ENCODE results near the gene ARHGAP42.

Gene ARHGAP42

DNA sequence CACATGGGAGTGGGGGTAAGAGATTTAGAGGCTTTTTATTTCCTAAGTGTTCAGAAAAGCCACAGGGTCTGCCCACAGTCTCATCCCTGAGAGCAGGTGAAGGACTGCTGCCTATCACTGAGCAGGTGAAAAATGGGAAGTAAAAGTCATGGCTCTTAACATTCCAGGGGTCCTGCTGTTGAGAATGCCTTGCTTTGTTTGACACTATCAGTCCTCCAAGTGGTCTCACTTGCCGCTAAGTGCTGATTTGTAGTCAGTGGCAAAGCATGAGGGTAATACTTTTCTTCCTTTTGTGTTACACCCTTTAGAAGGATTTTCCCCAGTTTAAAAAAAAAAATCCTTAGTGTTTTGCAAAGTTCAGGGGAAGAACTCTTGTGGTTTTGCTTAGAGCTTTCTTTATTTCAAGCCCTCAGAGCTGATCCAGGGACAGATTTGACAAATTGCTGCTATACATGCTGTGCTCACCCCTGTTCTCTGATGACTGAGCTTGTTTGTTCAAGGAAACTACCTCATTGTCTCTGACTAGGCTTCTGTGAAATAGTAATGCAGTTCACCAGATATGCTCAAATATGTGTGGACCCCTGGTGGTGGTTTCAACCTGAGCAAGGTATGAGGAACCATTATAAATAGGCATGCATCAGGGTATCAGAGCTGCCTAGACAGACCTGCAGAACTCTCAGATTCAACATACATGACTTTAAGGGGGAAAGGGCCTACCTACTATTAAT is 141.0 kb downstream of the ARHGAP42 start:
- TF ChIP-seq JUND (IDR thresholded peaks at IDR 0.05; ENCODE audit: low read depth) = no peak
- in situ Hi-C loops (cut with HindIII; ENCODE audit: low pct_unique_long_range_greater_than_20kb, low sequenced_read_pairs) = no loop called here
- peak in 1 of 2 experiments; percentile 44 for DNase-seq (ENCODE audit: low read depth in 1 of 2, low spot score in 1 of 2)

DNA sequence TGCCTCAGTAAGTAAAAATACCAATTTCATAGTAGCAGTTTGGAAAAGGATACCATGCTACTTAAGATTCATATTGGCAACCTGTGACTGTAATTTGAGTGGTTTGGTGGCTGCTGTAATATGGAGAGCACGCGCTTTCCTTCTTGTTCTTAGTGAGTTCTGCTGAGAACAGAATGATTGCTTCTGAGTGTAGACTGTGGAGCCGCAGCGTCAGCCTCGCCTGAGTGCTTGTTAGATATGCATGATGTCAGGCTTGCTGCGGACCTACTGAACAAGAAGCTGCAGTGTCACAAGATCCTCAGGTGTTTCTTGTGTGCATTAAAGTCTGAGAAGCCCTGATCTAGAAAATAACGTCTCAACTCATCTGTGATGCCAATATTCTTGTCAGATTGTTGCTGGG is 143.2 kb downstream of the ARHGAP42 start:
- in situ Hi-C loops (cut with HindIII; ENCODE audit: low pct_unique_long_range_greater_than_20kb, low sequenced_read_pairs) = no loop called here
- no peak for TF ChIP-seq JUND (IDR thresholded peaks at IDR 0.05; ENCODE audit: low read depth)
- no peak for DNase-seq (ENCODE audit: low read depth in 1 of 2, low spot score in 1 of 2)

DNA sequence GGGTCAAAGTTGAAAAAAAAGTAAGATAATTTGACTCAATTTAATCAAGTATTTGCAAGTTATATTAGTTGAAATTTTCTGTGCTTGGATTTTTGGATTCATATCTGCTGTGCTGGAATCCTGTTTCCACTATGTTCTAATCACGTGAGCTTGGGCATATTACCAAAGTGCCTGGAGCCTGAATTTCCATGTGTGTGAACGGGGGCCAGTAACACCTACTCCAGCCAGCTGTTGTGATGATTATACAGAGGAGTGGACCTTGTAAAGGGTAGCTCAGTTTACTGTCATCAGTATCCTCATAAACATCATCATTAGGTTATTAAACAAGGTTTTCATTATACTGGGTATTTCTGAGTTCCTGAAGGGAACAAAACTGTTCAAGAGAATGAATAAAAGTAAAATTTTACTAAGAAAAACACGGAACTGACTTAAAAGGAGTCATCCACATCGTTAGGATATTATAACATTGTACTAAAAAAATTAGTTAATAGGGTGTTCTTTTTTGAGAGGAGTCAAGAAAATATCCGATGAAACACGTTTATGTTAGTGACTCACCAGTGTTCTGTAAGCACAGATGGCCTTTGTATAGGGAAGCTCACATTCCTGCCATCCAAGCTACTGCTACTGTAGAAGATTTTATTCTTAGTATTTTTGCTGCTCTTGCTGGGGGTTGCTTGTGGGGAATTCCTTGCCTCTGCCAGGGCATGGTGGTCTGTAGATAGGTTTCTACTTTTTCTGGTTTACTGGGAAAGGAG is 144.1 kb downstream of the ARHGAP42 start:
- TF ChIP-seq JUND (IDR thresholded peaks at IDR 0.05; ENCODE audit: low read depth) = no peak
- no peak for DNase-seq (ENCODE audit: low read depth in 1 of 2, low spot score in 1 of 2)
- in situ Hi-C loops (cut with HindIII; ENCODE audit: low pct_unique_long_range_greater_than_20kb, low sequenced_read_pairs) = no loop called here

DNA sequence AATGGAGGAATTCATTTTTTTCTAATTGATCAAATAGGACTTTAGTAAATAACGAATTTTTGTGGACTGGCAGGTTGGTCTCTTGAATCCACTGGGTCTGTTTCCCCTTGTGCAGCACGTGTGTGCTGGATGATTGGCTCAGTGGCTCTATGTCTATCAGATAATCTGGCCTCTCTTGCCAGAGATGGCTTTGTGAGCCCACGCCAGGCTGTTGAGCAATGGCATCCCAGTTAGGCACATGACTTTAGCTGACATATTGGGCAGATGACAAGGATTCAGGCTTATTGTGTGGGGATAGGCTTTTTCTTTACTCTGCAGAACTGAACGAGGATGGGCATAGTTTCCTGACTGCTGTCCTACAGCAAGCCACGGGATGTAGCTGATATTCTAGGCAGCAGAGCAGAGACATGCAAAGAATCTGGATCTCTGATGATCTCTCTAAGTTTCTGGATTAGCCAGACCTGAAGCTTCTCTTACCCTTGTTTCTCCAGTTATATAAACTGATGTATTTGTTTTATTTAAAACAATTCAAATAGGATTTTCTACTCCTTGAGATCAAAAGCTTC is 144.9 kb downstream of the ARHGAP42 start:
- no peak for TF ChIP-seq JUND (IDR thresholded peaks at IDR 0.05; ENCODE audit: low read depth)
- in situ Hi-C loops (cut with HindIII; ENCODE audit: low pct_unique_long_range_greater_than_20kb, low sequenced_read_pairs) = no loop called here
- DNase-seq (ENCODE audit: low read depth in 1 of 2, low spot score in 1 of 2) = no peak

DNA sequence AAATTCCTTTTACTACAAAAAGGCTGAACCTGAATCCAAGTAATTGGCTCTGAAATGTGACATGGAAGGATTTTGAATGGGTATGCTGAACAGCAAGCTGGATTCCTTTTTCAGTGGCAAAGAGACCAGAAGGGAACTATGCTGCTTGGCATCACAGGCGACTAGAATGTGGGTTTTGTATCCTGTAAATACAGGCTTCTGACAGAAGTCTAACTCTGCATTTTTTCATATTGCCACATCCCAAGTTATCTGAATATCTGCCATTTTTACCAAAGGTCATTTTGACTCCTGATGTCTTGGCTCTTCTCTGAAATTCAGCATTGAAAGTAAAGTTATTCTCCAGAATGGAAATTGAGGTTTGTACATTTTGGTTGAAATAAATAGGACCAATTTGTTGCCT is 145.7 kb downstream of the ARHGAP42 start:
- TF ChIP-seq JUND (IDR thresholded peaks at IDR 0.05; ENCODE audit: low read depth) = no peak
- in situ Hi-C loops (cut with HindIII; ENCODE audit: low pct_unique_long_range_greater_than_20kb, low sequenced_read_pairs) = no loop called here
- DNase-seq (ENCODE audit: low read depth in 1 of 2, low spot score in 1 of 2) = no peak

DNA sequence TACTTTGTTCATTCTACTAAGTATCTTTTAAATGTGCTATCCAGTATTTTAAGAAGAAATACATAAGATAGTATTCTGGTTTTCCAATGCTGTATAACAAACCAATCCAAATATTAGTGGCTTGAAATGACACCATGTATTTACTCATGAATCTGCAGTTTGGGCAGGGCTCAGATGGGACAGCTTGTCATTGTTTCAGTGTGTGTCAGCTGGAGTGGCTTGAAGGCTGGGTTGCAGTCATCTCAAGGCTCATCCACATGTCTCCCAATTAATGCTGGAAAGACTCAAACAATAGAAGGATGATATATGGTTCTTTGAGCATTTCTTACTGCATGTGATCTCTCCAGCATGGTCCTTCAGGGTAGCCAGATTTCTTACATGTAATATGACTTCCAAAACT is 146.2 kb downstream of the ARHGAP42 start:
- no peak for DNase-seq (ENCODE audit: low read depth in 1 of 2, low spot score in 1 of 2)
- in situ Hi-C loops (cut with HindIII; ENCODE audit: low pct_unique_long_range_greater_than_20kb, low sequenced_read_pairs) = no loop called here
- no peak for TF ChIP-seq JUND (IDR thresholded peaks at IDR 0.05; ENCODE audit: low read depth)

DNA sequence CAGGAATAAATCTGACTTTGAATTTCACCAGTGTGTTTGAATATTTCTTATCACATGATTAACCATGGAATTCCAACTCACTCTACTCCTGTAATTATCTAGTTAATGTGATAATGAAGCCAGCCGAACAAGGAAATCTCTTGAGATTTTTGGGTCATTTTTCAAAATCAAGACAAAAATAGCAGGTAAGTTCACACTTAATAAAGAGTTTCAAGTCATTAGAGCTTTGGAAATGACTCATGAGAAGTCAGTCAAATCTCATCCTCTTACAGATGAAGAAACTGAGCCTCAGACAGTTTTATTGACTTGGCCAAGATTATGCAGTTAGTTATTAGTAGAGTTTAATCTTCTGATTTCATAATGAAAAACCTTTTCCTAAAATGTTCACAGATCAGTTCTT is 148.8 kb downstream of the ARHGAP42 start:
- TF ChIP-seq JUND (IDR thresholded peaks at IDR 0.05; ENCODE audit: low read depth) = no peak
- in situ Hi-C loops (cut with HindIII; ENCODE audit: low pct_unique_long_range_greater_than_20kb, low sequenced_read_pairs) = no loop called here
- DNase-seq (ENCODE audit: low read depth in 1 of 2, low spot score in 1 of 2) = no peak

DNA sequence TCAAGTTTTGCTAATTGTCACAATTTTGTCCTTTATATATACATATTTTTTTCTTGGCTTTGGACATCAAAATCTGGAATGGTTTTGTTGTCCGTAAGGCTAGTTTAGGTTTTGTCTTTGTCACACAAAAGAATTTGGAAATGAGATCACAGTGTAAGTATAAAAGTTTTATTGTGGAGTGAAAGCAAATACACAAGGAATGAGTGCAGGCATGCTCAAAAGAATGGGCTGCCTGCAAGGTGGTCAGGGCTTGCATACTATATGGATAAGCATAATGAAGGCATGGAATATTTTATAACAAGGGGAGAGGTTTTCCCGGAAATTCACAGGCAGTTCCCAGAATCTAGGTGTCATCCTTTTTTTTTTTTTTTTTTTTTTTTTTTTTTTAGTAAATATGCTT is 150.2 kb downstream of the ARHGAP42 start:
- TF ChIP-seq JUND (IDR thresholded peaks at IDR 0.05; ENCODE audit: low read depth) = no peak
- in situ Hi-C loops (cut with HindIII; ENCODE audit: low pct_unique_long_range_greater_than_20kb, low sequenced_read_pairs) = no loop called here
- no peak for DNase-seq (ENCODE audit: low read depth in 1 of 2, low spot score in 1 of 2)

DNA sequence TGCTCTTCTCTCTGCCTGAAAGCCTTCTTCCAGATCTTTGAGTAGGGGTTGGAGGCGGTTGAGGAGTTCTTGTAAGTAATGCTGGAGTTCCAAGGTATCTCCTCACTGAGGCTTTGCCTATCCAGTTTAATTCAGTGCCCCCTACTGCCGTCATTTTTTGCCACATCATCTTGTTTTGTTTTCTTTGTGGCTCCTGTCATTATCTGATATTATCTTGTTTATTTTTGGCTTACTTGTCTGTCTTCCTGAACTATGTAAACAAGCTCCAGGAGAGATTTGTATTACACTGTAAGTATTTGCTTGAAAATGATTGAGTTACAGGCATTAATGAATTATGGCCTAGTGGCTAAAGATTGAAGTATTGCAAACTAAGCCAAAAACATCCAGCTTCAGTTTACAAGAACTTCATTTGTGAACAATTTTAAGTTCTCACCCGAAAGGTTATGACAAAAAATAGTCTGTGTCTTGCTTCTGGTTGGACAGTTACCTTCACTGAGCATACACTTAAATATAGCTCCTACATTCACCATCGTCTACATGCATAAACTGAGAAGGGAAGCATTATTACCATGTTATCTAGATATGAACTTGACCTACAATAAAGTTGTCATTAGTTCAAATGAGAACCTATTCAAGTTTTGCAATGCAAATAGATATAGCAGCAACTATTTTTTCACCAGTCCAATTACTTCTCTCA is 154.8 kb downstream of the ARHGAP42 start:
- peak; percentile 71 for TF ChIP-seq JUND (IDR thresholded peaks at IDR 0.05; ENCODE audit: low read depth)
- in situ Hi-C loops (cut with HindIII; ENCODE audit: low pct_unique_long_range_greater_than_20kb, low sequenced_read_pairs) = no loop called here
- peak in 1 of 2 experiments; percentile 68 for DNase-seq (ENCODE audit: low read depth in 1 of 2, low spot score in 1 of 2)

DNA sequence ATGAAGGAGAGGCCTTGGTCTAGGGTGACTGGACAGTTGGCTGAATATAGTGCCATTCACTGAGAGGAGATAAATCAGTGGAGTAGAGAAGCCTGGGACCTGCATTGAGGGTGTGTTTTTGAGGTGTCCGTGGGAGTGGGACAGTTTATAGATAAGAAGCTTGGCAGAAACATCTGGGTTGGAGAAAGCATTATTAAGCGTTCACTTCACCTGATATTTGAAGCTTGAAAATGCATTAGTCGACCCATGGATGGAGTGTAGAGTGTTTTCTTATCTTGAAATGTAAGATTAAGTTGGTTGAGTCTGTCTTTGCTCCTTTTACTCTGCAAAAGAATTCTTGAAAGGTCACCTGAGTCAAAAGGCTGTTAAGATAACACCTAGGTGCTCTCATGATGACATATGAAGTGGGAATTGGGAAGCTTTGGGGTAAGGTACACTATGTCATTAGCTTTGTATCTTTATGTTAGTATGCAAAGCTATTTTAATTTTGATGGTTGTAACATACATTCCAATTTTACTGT is 160.7 kb downstream of the ARHGAP42 start:
- DNase-seq (ENCODE audit: low read depth in 1 of 2, low spot score in 1 of 2) = no peak
- in situ Hi-C loops (cut with HindIII; ENCODE audit: low pct_unique_long_range_greater_than_20kb, low sequenced_read_pairs) = no loop called here
- TF ChIP-seq JUND (IDR thresholded peaks at IDR 0.05; ENCODE audit: low read depth) = no peak

DNA sequence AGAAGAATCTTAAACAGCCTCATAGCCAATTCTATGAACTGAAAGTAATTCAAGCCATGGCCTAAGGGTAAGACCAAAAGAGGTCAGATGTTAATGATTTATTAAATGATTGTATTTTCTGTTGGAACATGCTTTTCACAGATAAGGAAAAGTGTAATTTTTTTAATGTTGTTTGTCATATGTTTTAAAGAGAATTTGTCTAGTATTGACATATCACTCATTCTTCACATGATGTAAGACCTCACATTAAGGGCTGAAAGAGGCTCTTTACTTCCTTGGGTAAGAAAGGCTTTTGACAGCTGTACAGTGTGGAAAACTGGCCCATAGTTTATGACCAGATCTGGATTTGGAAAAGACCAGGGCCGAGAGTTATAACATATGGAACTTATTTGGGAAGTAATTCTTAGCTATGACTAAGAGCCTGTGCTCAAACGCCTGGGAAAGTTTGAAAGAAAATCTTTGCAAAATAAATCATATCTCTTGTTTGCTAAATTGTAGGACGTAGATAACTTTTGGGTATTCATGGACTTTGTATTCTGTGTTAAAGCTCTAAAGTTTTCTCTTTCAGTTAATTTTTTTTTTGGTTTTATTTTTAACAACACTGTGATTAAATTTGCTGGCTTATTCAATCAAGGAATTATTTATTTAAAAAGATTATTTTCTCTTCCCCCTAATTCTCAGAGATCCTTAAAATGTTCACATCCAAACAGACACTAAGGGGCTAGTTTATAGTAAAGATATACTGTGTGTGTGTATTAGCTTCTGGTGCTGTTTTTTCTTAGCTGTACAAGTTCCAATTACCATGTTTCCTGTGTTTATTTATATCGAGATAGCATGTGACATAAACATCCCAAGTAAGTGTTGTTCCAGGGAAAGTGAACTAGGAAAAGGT is 162.2 kb downstream of the ARHGAP42 start:
- in situ Hi-C loops (cut with HindIII; ENCODE audit: low pct_unique_long_range_greater_than_20kb, low sequenced_read_pairs) = no loop called here
- TF ChIP-seq JUND (IDR thresholded peaks at IDR 0.05; ENCODE audit: low read depth) = no peak
- no peak for DNase-seq (ENCODE audit: low read depth in 1 of 2, low spot score in 1 of 2)

DNA sequence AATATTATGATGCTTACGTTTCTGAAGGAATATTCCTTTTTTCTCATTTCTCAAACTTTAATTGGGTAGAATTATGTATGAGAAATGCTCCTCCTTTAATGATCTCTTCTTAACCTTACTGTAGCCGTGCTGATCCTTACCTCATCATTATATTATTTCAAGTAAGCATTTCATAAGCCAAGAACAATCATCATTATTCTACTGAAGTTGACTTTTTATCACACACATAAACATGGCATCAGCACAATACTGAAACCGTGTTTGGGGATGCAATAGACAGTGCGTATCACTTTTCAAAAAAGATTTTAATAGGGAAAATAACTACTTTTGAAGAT is 162.8 kb downstream of the ARHGAP42 start:
- no peak for DNase-seq (ENCODE audit: low read depth in 1 of 2, low spot score in 1 of 2)
- in situ Hi-C loops (cut with HindIII; ENCODE audit: low pct_unique_long_range_greater_than_20kb, low sequenced_read_pairs) = no loop called here
- TF ChIP-seq JUND (IDR thresholded peaks at IDR 0.05; ENCODE audit: low read depth) = no peak
